SK-N-SH treated with all-trans-retinoic acid at 6 μM for 48 hours (cell line): ENCODE measurements around the gene TCEAL1.

Experiments used
- ARNTL ChIP-seq: fragments of 450-650 bp; formaldehyde crosslinking; IDR thresholded peaks from 2 replicates; pipeline ENCODE4 v1.5.0; 2020; ENCODE audit warnings: low read depth, mild to moderate bottlenecking, moderate library complexity, borderline replicate concordance
- BACH2 ChIP-seq: fragments of 250-450 bp; sonication (Bioruptor Pico); IDR thresholded peaks from 2 replicates; pipeline ENCODE4 v1.9.0; 2021; ENCODE audit warnings: mild to moderate bottlenecking, borderline replicate concordance
- RARB ChIP-seq: fragments of 250-450 bp; sonication (Bioruptor Pico); IDR thresholded peaks from 2 replicates; pipeline ENCODE4 v1.8.0; 2021; ENCODE audit warnings: mild to moderate bottlenecking, moderate library complexity
- TOX ChIP-seq: fragments of 250-450 bp; sonication (Bioruptor Pico); IDR thresholded peaks from 2 replicates; pipeline ENCODE4 v1.8.0; 2021; ENCODE audit warnings: mild to moderate bottlenecking, moderate library complexity, borderline replicate concordance
- ZFP3 ChIP-seq: fragments of 250-450 bp; sonication (Bioruptor Pico); IDR thresholded peaks from 2 replicates; pipeline ENCODE4 v1.5.0; 2020; ENCODE audit warnings: mild to moderate bottlenecking, moderate library complexity
- ZFP30 ChIP-seq: fragments of 450-650 bp; formaldehyde crosslinking; IDR thresholded peaks from 2 replicates; pipeline ENCODE4 v1.5.0; 2022; ENCODE audit warnings: mild to moderate bottlenecking, moderate library complexity
- ZNF8 ChIP-seq: fragments of 450-650 bp; formaldehyde crosslinking; IDR thresholded peaks from 2 replicates; pipeline ENCODE4 v1.5.0; 2020; ENCODE audit warnings: mild to moderate bottlenecking, moderate library complexity
- TF ChIP-seq, protein P1 (sequence below): fragments of 250-450 bp; sonication (Bioruptor Pico); IDR thresholded peaks from 2 replicates; pipeline ENCODE4 v1.5.1; 2021; ENCODE audit warnings: mild to moderate bottlenecking, moderate library complexity

DNA sequence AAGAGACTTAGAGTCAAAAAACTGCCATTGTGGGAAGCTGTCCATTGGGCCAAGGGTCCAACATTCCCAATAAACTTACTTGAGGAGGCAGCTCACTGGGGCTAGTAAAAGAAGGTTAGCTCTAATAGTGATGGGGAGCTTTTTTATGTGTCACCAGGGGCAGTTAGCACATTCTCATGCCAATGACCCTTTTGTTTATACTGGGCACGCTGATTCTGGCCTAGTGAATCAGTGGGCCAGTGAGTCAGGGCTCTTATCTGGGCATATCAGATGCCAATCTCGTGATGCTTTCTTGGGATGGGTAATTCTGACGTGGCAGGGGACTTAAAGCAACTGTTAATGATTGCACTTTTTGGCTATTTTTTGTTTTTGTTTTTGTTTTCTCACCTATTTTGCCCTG is 27.8 kb downstream of the TCEAL1 start:
- TF ChIP-seq RARB (CRISPR knock-in tag) (no peak), ZFP3 (CRISPR knock-in tag) (no peak), ARNTL (CRISPR knock-in tag) (no peak), TOX (CRISPR knock-in tag) (no peak), ZNF8 (CRISPR knock-in tag) (no peak), ZFP30 (CRISPR knock-in tag) (no peak), BACH2 (CRISPR knock-in tag) (no peak)
- TF ChIP-seq, protein P1, sequence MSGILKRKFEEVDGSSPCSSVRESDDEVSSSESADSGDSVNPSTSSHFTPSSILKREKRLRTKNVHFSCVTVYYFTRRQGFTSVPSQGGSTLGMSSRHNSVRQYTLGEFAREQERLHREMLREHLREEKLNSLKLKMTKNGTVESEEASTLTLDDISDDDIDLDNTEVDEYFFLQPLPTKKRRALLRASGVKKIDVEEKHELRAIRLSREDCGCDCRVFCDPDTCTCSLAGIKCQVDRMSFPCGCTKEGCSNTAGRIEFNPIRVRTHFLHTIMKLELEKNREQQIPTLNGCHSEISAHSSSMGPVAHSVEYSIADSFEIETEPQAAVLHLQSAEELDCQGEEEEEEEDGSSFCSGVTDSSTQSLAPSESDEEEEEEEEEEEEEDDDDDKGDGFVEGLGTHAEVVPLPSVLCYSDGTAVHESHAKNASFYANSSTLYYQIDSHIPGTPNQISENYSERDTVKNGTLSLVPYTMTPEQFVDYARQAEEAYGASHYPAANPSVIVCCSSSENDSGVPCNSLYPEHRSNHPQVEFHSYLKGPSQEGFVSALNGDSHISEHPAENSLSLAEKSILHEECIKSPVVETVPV (CRISPR knock-in tag) = no peak
